Stimulated activated CD4-positive, alpha-beta T cell treated with anti-CD3 and anti-CD28 coated beads, TNF-alpha, amount 100 ng/mL, for 48 hours (primary cell): ENCODE results near the gene GNB1.
"Not testable (repeated sequence)": the region's sequence is repeated elsewhere in the genome, so short reads cannot be mapped to it uniquely, and the experiment has no call there.

Experiments
- DNase-seq, 3 donors: peaks; one replicate each; pipeline ENCODE4 v3.0.0-alpha.2; 2020; ENCODE audit warnings: low read depth in 3 of 3

Gene GNB1

DNA sequence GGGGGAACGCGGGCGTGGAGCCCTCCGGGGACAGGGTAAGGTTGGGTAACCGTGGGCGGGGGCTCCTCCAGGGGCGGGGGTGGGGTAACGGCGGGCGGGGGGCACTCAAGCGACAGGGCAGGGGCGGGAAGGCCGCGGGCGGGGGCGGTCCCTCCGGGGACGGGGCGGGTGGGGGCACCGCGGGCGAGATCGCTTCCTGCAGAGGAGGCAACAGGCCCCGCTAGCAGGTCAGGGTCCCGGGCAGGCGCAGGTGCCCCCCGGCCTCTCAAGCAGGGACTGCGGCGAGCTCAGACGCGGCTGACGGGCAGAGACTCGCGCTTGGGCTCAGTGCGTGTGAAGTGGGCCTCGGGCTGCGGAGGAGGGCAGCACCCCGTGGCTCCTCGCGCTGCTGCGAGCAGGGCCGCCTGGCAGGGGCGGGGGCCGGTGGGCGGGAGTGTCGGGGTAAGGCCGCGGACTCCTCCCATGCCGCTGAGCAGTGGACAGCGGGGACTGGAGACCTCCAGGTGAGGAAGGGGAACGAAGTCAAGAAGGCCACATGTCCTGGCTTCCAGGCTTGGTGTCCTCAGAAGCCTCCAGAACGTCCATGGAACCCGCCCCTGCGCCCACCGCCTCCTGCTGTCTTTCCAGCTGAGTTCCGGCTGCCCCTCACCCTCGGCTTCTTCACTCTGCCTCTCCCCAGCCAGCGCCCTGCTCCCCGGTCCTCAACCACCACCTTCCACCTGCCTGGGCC, 627 bp upstream of the GNB1 start:
- DNase-seq, result peak; percentile 44 to 65 (median 46)

DNA sequence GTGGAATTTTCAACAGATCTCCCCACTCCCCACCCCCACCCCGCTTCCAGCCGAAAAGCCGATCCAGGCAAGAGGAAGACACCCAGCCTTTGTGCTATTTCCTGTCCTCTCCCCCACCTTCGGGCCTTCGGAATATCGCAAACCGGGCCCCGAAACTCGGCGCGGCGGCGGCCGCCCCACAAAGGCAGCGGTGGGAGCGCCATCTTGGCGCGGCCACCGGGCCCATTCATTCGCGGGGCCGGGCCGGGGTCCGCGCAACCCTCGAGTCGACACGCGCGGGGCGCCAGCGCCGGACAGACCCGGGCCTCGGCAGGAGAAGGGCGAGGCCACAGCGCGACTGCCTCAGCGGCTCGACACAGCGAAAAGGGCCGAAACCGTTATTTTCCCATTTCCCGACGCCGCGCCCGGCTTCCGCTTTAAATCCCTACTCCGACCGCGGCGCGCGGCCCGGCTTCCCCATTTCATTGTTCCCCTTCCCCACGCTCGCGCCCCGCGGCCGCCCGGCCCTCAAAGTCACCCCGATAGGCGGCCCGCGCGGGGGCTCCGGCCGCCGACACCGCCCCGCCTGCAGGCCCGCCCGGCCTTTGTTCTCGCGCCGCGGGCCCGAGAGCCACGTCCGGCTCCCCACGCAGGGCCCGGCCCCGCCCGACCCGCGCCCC, 911 bp downstream of the GNB1 start:
- peak in 1 of 3 donors; percentile 34 for DNase-seq

DNA sequence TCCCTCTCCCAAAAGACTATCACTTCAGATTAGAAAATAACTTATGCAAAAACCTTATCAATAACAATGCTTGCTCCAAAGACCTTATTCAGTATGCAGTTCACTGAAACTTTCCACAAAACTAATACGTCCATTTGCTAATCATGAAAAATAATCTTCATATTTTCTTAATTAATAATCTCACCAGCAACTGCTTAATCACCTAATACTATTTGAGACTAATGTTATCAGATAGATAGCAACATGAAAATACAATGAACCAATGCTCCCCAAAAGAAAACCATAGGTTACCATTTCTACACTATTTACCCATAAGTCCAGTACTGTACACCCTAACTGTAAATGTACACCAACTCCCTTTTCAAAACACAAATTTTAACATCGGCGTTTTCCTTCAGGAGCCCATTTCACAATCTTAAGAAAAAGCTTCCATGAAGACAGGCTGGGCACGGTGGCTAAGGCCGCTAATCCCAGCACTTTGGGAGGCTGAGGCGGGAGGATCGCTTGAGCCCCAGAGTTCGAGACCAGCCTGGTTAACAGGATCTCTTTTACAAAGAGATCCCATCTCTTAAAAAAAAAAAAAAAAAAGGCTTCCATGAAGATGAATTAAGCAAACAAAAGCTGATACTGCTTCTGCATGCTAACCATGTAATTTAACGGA, 1.7 kb downstream of the GNB1 start:
- no peak for DNase-seq

DNA sequence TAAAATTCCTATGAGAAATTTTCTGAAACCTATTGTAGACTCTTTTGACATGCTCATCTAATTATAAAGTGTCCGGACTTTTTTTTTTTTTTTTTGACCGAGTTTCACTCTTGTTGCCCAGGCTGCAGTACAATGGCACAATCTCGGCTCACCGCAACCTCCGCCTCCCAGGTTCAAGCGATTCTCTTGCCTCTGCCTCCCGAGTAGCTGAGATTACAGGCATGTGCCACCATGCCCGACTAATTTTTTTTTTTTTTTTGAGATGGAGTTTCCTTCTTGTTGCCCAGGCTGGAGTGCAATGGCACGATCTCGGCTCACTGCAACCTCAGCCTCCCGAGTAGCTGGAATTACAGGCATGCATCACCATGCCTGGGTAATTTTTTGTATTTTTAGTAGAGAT, 7.0 kb downstream of the GNB1 start:
- DNase-seq, result not testable (repeated sequence)

DNA sequence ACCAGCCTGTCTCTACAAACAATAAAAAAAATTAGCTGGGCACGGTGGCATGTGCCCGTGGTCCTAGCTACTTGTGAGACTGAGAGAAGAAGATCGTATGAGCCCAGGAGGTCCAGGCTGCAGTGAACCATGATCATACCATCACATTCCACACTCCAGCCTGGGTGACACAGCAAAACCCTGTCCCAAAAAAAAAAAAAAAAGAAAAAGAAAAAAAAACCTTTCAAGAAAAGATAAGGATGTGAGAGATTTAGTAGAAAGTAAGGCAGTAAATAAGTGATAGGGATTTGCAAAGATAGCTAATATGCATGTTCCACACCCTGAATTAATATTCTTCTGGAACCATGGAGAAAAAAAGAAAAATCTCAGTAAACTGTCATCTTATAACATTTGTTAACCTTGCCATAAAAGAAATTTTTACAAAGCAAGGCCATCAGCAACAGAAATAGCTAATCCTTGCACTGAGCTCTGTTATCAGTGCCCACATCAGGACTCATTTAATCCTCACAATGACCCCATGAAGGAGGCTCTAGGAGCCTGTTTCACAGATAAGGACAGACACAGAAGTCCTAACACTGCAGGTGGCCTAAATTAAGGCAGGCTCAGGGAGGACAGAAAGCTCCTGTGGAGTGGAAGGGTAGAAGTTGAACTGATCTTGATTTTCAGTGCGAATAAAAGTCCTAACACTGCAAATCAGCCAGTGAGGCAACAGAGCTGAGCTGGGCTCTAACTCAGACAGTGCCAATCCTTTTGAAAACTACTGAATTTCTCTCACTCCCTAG, 7.6 kb downstream of the GNB1 start:
- DNase-seq, result no peak

DNA sequence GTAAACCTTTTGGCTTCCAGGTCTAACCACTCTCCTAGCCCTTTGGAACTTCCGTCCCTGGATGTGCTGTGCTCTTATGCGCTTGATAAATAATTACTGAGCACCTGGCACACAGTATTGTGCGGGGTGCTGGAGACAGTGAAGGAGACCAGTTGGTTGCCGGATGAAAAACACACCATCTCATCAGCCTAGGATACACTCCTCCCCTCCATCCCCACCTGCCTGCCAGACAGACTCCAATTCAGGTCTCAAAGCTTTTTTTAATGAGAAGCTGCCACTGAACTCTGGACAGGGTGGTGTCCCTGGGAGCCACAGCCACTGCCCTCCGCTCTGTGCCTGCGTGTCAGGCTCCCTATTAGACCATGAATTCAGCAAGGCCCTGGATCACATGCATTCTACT, 9.2 kb downstream of the GNB1 start:
- no peak for DNase-seq

DNA sequence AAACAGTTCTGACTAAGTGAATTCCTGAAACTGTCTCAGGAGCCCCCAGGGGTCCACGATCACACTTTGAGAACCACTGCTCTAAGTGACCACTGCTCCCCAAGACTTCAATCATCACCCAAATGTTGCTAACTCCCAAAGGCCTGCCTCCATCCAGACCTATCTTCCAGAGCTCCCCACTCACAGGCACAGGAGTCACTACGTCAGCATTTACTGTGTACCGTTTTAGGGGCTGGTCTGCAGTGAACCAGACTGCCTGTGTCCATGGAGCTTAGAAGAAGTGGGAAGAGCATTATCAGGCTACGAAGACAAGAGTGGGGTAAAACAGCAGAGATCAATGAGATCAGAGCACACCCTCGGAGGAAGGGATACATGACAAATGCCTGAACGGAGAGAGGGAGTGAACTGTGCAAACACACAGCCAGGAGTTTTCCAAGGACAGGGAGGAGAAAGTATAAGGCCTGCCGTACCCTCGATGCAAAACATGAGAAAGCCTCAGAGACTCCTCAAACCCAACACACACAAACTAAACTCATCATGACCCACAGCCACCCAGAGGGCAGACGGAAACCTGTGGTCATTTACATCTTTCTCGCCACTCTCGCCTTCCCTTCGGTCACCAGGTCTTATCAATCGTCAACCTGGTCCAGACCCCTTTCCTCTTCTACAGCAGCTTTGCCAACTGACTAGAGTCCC, 10.1 kb downstream of the GNB1 start:
- DNase-seq, result no peak

DNA sequence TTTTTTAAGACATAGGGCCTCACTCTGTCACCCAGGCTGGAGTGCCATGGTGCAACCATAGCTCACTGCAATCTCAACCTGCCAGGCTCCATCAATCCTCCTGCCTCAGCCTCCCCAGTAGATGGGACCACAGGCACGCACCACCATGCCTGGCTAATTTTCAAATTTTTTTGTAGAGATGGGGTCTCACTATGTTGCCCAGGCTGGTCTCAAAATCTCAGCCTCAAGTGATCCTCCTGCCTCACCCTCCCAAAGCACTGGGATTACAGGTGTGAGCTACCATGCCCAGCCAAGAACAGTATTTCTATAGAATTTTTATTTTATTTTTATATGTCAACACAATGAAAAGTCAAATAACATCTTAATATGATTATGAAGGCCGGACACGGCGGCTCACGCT, 10.9 kb downstream of the GNB1 start:
- DNase-seq, result no peak

DNA sequence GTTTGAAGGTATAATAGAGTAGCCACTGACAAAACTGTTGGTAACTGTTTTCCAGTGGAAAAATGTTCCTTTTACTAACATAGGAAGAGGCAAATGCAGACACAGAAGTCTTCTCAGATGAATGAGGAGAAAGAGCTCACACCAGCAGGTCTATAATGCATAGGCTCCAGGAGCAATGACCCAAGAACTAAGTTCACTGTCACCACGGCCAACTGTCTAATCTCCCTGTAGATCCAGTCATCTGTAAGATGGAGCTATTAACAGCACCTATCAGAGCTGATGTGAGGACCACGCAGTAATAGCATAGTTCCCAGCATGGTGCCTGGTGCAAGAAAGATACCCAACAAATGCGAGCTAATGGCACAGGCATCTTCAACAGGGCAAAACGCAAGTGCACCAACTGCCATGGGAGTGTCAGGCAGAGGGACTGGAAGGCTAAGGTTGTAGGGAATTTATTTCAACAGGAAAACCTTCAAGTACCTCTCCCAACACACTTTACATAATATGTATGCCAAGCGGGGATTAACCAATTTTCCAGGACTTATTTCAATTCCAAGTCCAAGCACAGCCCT, 12.9 kb downstream of the GNB1 start:
- no peak for DNase-seq

DNA sequence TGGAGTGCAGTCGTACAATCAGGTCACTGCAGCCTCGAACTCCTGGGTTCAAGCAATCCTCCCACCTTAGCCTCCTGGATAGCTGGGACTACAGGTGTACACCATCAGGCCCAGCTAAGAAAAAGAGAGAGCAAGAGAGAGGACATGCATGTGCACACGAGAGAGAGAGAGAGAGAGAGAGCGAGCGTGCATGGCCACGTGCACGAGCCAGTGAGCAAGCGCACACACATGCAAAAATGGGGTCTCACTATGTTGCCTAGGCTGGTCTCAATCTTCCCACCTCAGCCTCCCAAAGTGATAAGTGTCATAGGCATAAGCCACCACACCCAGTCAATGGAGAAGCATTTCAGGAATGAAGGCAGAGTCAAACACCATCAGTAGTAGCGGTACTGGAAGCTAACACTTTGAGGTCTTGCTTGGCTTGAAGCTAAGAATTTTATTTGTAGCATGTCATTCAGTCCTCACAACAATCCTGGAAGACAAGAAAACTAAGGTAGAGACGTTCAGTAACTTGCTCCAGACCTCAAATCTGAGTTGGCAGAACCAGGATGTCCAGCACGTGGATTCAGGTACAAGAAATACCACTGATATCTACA, 14.5 kb downstream of the GNB1 start:
- DNase-seq, result no peak

DNA sequence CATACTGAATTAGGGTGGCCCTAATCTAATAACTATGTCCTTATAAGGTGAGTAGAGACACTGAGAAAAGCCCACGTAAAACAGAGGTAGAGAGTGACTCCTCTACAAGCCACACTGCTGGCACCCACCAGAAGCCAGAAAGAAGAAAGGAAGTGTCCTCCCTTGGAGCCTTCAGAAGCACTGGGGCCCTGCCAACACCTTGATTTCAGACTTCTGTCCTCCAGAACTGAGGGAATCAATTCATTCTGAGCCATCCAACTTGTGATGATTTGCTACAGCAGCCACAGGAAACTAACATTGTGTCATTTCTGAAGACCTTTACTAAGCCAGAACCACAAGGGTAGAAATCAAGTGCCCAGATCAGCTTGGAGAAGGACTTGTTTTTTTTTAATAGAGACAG, 15.0 kb downstream of the GNB1 start:
- peak in 1 of 3 donors; percentile 39 for DNase-seq

DNA sequence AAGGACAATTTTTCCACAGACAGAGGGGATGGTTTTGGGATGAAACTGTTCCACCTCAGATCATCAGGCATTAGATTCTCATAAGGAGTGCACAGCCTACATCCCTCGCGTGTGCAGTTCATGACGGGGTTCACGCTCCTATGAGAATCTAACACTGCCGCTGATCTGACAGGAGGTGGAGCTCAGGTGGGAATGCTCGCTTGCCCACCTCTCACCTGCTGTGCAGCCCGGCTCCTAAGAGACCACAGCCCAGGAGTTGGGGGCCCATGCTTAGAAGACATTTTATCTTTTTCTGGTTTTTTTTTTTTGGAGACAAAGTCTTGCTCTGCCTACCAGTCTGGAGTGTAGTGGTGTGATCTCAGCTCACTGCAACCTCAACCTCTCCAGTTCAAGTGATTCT, 16.0 kb downstream of the GNB1 start:
- no peak for DNase-seq

DNA sequence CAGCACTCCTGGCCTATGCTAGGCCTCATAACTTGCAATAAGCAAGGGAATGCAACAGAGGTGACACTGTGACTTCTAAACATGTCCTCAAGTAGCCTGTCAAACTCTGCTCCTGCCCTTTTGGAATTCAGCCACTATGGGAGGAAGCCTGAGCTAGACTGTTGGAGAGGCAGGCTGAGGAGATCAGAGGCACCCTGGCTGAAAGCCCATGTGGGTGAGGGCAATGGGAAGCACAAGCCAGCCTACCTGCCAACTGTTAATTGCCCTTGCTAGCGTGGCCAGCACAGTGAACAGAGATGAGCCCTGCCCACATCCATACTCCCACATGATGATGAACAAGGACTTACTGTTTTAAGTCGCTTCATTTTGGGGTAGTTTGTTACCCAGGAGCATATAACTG, 17.7 kb downstream of the GNB1 start:
- DNase-seq, result no peak

DNA sequence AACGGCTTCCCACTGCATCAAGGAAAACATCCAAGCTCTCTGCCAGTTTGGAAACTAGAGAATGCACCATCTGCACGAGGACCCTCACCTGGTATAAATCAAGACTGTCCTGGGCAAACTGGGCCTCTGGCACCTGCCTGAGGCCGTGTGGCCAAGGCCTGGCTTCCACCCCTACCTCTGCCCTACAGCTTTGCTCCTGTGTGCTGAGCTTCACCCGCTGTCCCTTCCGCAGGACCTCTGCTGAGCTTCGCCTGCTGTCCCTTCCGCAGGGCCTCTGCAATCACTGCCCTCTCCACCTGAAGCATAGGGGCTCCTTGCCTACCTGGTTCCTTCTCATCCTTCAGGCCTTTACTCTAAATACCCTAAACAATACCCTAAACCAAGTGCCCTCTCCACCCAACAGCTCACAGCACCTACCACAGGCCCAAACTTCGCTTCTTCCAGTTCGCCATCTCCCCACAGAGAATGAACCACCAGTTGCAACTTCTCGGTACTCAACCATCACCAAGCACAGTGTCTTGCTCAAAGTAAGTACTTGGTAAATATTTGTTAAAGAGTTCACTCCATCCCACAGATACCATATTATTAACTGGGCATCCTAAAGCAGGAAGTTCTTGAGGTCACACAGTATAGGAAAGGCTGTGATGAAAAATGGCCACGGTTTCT, 18.4 kb downstream of the GNB1 start:
- no peak for DNase-seq

DNA sequence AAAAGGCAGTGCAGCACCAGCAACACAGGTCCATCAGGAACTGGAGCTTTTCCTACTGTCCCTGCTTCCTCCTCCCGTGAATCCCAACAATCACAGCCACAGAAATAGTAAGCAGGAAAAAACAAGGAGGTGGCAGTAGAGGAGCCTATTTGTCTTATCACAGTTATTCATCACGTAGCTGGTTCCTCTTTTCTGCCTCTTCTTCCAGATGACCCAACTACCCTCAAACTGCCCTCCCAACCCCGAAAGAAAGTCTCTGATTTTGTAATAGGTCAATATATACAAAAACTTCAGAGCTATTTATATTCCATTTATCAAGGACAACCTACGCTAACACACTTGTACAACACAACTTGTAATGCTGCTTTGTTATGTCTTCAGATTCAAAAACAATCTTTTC, 21.4 kb downstream of the GNB1 start:
- no peak for DNase-seq

DNA sequence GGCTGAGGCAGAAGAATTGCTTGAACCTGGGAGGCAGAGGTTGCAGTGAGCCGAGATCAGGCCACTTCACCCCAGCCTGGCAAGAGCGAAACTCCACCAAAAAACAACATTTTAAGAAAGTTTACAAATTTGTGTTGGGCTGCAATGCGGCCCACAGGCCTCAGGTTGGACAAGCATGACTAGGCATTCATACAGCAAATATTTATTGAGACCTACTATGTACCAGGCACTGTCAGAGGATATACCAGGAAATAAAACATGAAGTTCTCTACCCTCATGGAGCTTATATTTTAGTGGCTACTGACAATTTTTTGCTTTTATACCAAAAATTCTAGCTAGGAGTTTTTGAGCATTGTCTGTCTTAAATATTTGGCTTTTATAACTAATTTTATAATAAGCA, 23.7 kb downstream of the GNB1 start:
- DNase-seq, result no peak

DNA sequence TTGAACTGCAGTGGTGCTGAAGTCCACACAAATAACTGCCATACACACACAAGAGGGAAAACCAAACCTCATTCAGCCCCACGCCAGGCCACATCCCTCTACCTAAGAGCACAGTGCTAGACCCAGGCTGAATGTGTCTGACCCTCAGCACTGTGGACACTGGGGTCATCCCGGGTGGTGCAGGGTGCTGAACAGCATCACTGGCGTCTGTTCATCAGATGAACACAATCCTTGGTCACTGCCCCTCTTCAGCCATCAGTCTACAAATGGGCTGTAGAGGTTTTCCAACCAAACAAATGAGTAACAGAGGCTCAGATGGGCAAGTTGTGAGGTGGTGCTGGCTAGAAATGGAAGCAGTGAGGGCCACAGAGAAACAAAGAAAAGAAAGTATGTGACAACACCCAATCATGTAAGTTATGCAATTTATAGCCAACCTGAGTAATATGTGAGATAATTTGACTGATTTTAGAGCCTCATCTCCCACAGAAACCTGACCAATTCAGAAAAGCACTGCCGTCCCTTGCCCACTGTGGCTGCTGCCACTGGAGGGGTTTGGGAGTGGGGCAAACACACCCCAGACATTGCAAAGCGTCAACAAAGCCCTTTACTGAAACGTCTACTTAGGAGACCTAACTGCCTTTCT, 27.9 kb downstream of the GNB1 start:
- DNase-seq, result no peak

DNA sequence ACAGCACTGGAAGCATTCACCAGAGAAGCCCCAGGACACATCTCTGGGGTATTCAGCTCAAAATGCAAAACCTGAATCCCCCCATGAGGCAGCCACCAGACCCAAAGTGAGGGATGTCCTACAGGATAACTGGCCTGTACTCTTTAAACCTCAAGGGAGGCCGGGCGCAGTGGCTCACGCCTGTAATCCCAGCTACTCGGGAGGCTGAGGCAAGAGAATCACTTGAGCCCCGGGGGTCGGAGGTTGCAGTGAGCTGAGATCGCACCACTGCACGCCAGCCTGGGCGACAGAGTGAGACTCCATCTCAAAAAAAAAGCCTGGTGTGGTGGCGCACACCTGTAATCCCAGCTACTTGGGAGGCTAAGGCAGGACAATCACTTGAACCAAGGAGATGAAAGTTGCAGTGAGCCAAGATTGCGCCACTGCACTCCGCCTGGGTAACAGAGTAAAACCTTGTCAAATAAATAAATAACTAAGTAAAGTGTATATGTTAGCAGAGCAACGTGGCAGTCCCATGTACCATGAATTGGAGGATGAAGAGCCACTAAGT, 29.1 kb downstream of the GNB1 start:
- not testable (repeated sequence) for DNase-seq

DNA sequence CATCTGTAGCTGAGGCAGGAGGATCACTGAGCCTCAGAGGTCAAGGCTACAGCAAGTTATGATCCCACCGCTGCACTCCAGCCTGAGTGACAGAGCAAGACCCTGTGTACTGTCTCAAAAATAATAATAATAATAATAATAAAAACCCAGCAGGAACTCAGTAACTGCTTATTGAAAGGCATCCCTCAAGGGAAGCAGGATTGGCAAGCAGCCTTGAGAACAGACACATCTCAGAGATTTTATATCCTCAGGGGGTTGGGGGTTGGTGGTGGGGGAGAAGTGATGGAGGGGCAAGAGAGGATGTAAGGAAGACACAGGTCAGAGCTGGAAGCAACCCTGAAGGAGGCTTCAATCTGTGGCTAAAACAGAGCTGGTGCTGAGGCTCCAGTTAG, 29.6 kb downstream of the GNB1 start:
- DNase-seq, result no peak
